Mesenchymal stem cell (in vitro differentiated cells and primary cell): ENCODE results near the gene PTPRCAP.

Source experiments
- DNase-seq: peaks from one replicate; pipeline ENCODE4 v3.0.0-alpha.2; 2013
- H2AFZ ChIP-seq: one replicate; pipeline ENCODE4 v1.6.1; 2013; ENCODE audit warnings: low read depth, mild to moderate bottlenecking, control low read depth, inconsistent platforms, low read length, moderate library complexity
- H2AK5ac ChIP-seq: 2 replicates; pipeline ENCODE4 v1.6.1; 2013; ENCODE audit warnings: low read length, moderate library complexity, mild to moderate bottlenecking, inconsistent platforms; ENCODE audit not compliant: severe bottlenecking
- H2BK120ac ChIP-seq: one replicate; pipeline ENCODE4 v1.6.1; 2013; ENCODE audit warnings: low read depth, mild to moderate bottlenecking, inconsistent platforms, low read length, moderate library complexity
- H2BK12ac ChIP-seq, 2 experiments: one replicate each; pipeline ENCODE4 v1.6.1; 2013; ENCODE audit warnings: inconsistent platforms in 2 of 2, low read length in 2 of 2, mild to moderate bottlenecking in 2 of 2, moderate library complexity in 2 of 2, control low read depth in 1 of 2
- H2BK15ac ChIP-seq: one replicate; pipeline ENCODE4 v1.6.1; 2013; ENCODE audit warnings: mild to moderate bottlenecking, low read depth, inconsistent platforms; ENCODE audit not compliant: poor library complexity, severe bottlenecking
- H2BK5ac ChIP-seq: 2 replicates; pipeline ENCODE4 v1.6.1; 2013; ENCODE audit warnings: low read depth, mild to moderate bottlenecking, low read length, control low read depth, inconsistent platforms; ENCODE audit not compliant: poor library complexity, severe bottlenecking
- H3K14ac ChIP-seq, 2 experiments: one replicate each; pipeline ENCODE4 v1.6.1; 2013; ENCODE audit warnings: inconsistent platforms in 2 of 2, low read length in 2 of 2, control low read depth in 1 of 2, mild to moderate bottlenecking in 1 of 2, moderate library complexity in 1 of 2
- H3K18ac ChIP-seq, 2 experiments: one replicate each; pipeline ENCODE4 v1.6.1; 2013; ENCODE audit warnings: inconsistent platforms in 2 of 2, low read length in 2 of 2, control low read depth in 1 of 2, low read depth in 1 of 2, mild to moderate bottlenecking in 1 of 2
- H3K23ac ChIP-seq, 2 experiments: one replicate each; pipeline ENCODE4 v1.6.1; 2013; ENCODE audit warnings: inconsistent platforms in 2 of 2, low read length in 2 of 2, mild to moderate bottlenecking in 2 of 2, moderate library complexity in 2 of 2, control low read depth in 1 of 2
- H3K27ac ChIP-seq: 2 replicates; pipeline ENCODE4 v1.5.1; 2013; ENCODE audit warnings: mild to moderate bottlenecking, moderate library complexity, low read length, control low read depth, inconsistent platforms; ENCODE audit not compliant: poor library complexity, severe bottlenecking
- H3K27me3 ChIP-seq, 2 experiments: 2 replicates each; pipeline versions ENCODE4 v1.6.1 to v1.7.0; 2013; ENCODE audit warnings: low read length in 2 of 2, mild to moderate bottlenecking in 2 of 2, moderate library complexity in 2 of 2, control low read depth in 1 of 2, inconsistent platforms in 1 of 2; ENCODE audit not compliant: control insufficient read depth in 1 of 2, insufficient read depth in 1 of 2
- H3K36me3 ChIP-seq, 2 experiments: 2 replicates each; pipeline versions ENCODE4 v1.6.1 to v1.7.0; 2013; ENCODE audit warnings: low read length in 2 of 2, control low read depth in 1 of 2, inconsistent platforms in 1 of 2, low read depth in 1 of 2, mild to moderate bottlenecking in 1 of 2; ENCODE audit not compliant: insufficient read depth in 2 of 2, control insufficient read depth in 1 of 2
- H3K4ac ChIP-seq, 2 experiments: one replicate each; pipeline ENCODE4 v1.6.1; 2013; ENCODE audit warnings: inconsistent platforms in 2 of 2, low read length in 2 of 2, mild to moderate bottlenecking in 2 of 2, moderate library complexity in 2 of 2, control low read depth in 1 of 2, low read depth in 1 of 2
- H3K4me1 ChIP-seq: 2 replicates; pipeline ENCODE4 v1.6.1; 2013; ENCODE audit warnings: low read depth, low read length, control low read depth; ENCODE audit not compliant: control insufficient read depth, insufficient read depth
- H3K4me2 ChIP-seq: 2 replicates; pipeline ENCODE4 v1.6.1; 2013; ENCODE audit warnings: low read length, mild to moderate bottlenecking, inconsistent platforms; ENCODE audit not compliant: poor library complexity, severe bottlenecking
- H3K4me3 ChIP-seq, 2 experiments: 2 replicates each; pipeline versions ENCODE4 v1.5.1 to v1.7.0; 2013; ENCODE audit warnings: low read length in 2 of 2, mild to moderate bottlenecking in 2 of 2, control low read depth in 1 of 2, low read depth in 1 of 2; ENCODE audit not compliant: insufficient read depth in 1 of 2
- H3K79me1 ChIP-seq: replicated peaks from 2 replicates; pipeline ENCODE4 v1.6.1; 2013; ENCODE audit warnings: mild to moderate bottlenecking, control low read depth, low read length, inconsistent platforms; ENCODE audit not compliant: poor library complexity, severe bottlenecking
- H3K9ac ChIP-seq: 2 replicates; pipeline ENCODE4 v1.7.0; 2013; ENCODE audit warnings: mild to moderate bottlenecking, low read length, moderate library complexity
- H3K9me3 ChIP-seq: 2 replicates; pipeline ENCODE4 v1.7.0; 2013; ENCODE audit warnings: mild to moderate bottlenecking, low read length; ENCODE audit not compliant: control insufficient read depth
- H4K8ac ChIP-seq: one replicate; pipeline ENCODE4 v1.6.1; 2013; ENCODE audit warnings: inconsistent platforms, mild to moderate bottlenecking, low read length, moderate library complexity
- H4K91ac ChIP-seq: one replicate; pipeline ENCODE4 v1.6.1; 2013; ENCODE audit warnings: mild to moderate bottlenecking, low read length, inconsistent platforms
- WGBS: methylation state at CpG from one replicate; pipeline ENCODE4 v1.1.7; 2013; ENCODE audit warnings: mixed read lengths; 5-methylcytosine and 5-hydroxymethylcytosine counted together

PTPRCAP gene

GRCh38 chr11:67457453-67457852 is 20.0 kb upstream of the PTPRCAP start:
- peaks cover 3% of the 10 kb centered on the region for H3K4me1 ChIP-seq
- no peaks in the 10 kb centered on the region for H3K79me1 ChIP-seq
- H2BK15ac ChIP-seq = no peak overlapping the region
- no peak overlapping the region for H3K23ac ChIP-seq
- H3K4me2 ChIP-seq = no peak overlapping the region
- no peak overlapping the region for H3K4ac ChIP-seq
- H3K27ac ChIP-seq = no peak overlapping the region
- peak overlapping the region; percentile 20 for H4K91ac ChIP-seq
- 95% methylated on average over 12 of the region's 12 CpGs for WGBS
- peaks cover 0 to 3% of the 10 kb centered on the region in 2 experiments for H3K36me3 ChIP-seq
- H3K9ac ChIP-seq = no peak overlapping the region
- H2AK5ac ChIP-seq = no peak overlapping the region
- H2BK120ac ChIP-seq = no peak overlapping the region
- no peak for DNase-seq
- no peak overlapping the region for H3K14ac ChIP-seq
- no peak overlapping the region for H2BK12ac ChIP-seq
- H2BK5ac ChIP-seq = no peak overlapping the region
- H4K8ac ChIP-seq = no peak overlapping the region
- H3K4me3 ChIP-seq = no peak overlapping the region
- H3K18ac ChIP-seq = no peak overlapping the region
- H3K9me3 ChIP-seq = no peaks in the 10 kb centered on the region
- H2AFZ ChIP-seq = no peak overlapping the region
- H3K27me3 ChIP-seq = peaks cover 0 to 25% of the 10 kb centered on the region in 2 experiments

DNA sequence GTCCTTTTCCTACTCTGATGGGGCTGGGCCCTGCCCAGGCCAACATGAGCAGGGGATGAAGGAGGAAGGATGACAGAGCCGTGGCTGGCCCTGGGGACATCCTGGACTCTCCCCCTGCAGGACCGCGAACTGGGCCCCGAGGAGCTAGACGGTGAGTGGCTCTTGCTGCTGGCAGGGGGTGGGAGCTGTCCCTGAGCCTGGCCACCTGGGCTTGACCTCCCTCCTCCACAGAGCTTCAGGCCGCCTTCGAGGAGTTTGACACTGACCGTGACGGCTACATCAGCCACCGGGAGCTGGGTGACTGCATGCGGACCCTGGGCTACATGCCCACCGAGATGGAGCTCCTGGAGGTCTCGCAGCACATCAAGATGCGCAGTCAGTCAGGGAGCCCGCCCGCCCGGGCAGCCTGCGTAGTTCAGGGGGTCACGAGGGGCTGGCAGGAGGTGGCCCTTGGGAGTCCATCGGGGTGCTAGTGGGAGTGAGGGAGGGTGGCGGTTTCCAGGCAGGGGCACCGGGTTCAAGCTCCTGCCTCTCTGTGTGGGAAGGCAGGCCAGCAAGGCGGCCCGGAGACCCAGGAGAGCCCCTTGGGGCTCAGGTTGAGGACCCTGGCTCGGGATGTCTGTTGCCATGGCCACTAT is 18.7 kb upstream of the PTPRCAP start:
- no peak overlapping the region for H3K4me2 ChIP-seq
- H3K18ac ChIP-seq = no peak overlapping the region
- no peak overlapping the region for H3K9ac ChIP-seq
- H3K27ac ChIP-seq = no peak overlapping the region
- H2AFZ ChIP-seq = no peak overlapping the region
- no peak overlapping the region for H2AK5ac ChIP-seq
- no peak overlapping the region for H2BK12ac ChIP-seq
- 87% methylated on average over 25 of the region's 25 CpGs for WGBS
- H2BK15ac ChIP-seq = no peak overlapping the region
- H4K91ac ChIP-seq = no peak overlapping the region
- H3K36me3 ChIP-seq = peaks cover 0 to 3% of the 10 kb centered on the region in 2 experiments
- H4K8ac ChIP-seq = no peak overlapping the region
- H3K14ac ChIP-seq = no peak overlapping the region
- H3K79me1 ChIP-seq = no peaks in the 10 kb centered on the region
- H2BK120ac ChIP-seq = no peak overlapping the region
- no peak for DNase-seq
- H3K23ac ChIP-seq = no peak overlapping the region
- H2BK5ac ChIP-seq = no peak overlapping the region
- H3K4ac ChIP-seq = no peak overlapping the region
- peaks cover 3% of the 10 kb centered on the region for H3K4me1 ChIP-seq
- H3K9me3 ChIP-seq = no peaks in the 10 kb centered on the region
- H3K4me3 ChIP-seq = no peak overlapping the region
- H3K27me3 ChIP-seq = peaks cover 0 to 32% of the 10 kb centered on the region in 2 experiments

- WGBS = 94% methylated on average over 2 of the region's 3 CpGs
- H2BK5ac ChIP-seq = no peak within 1 kb of the TSS
- H3K4ac ChIP-seq = no peak within 1 kb of the TSS
- H3K9me3 ChIP-seq = no peaks in the 10 kb centered on the region
- no peak within 1 kb of the TSS for H2AFZ ChIP-seq
- no peak within 1 kb of the TSS for H3K4me2 ChIP-seq
- H4K8ac ChIP-seq = no peak within 1 kb of the TSS
- H3K4me3 ChIP-seq = no peak within 1 kb of the TSS
- no peak within 1 kb of the TSS for H4K91ac ChIP-seq
- no peak within 1 kb of the TSS for H3K18ac ChIP-seq
- peaks cover 3% of the 10 kb centered on the region for H3K4me1 ChIP-seq
- H3K23ac ChIP-seq = no peak within 1 kb of the TSS
- no peak within 1 kb of the TSS for H2BK120ac ChIP-seq
- H3K79me1 ChIP-seq = no peaks in the 10 kb centered on the region
- H3K27me3 ChIP-seq = peaks cover 0 to 32% of the 10 kb centered on the region in 2 experiments
- no peak within 1 kb of the TSS for H3K9ac ChIP-seq
- no peak within 1 kb of the TSS for H3K14ac ChIP-seq
- no peak within 1 kb of the TSS for H2BK15ac ChIP-seq
- no peak within 1 kb of the TSS for H3K27ac ChIP-seq
- no peak within 1 kb of the TSS for H2AK5ac ChIP-seq
- peaks cover 0 to 3% of the 10 kb centered on the region in 2 experiments for H3K36me3 ChIP-seq
- no peak within 1 kb of the TSS for H2BK12ac ChIP-seq
- no peak for DNase-seq
Observed at GRCh38 chr11:67455054-67455453, 17.6 kb upstream of the PTPRCAP start, which contains the start of gene CABP4. CABP4 (plus strand) TSS chr11:67455354; CDS start chr11:67455424, 70 bp downstream.

GRCh38 chr11:67453816-67454732 is 16.6 kb upstream of the PTPRCAP start:
- 91% methylated on average over 18 of the region's 21 CpGs for WGBS

More at GRCh38 chr11:67453816-67454732, 16.6 kb upstream of the PTPRCAP start:
- Histone ChIP-seq H3K27ac (no peak overlapping the region), H3K23ac (no peak overlapping the region), H3K18ac (no peak overlapping the region), H3K79me1 (no peaks in the 10 kb centered on the region), H2BK15ac (no peak overlapping the region), H2BK5ac (no peak overlapping the region), H3K14ac (no peak overlapping the region), H4K8ac (no peak overlapping the region), H2AFZ (no peak overlapping the region), H4K91ac (no peak overlapping the region), H3K9ac (no peak overlapping the region), H3K4me2 (no peak overlapping the region), H3K4ac (no peak overlapping the region), H3K4me1 (peaks cover 3% of the 10 kb centered on the region), H3K4me3 (no peak overlapping the region), H3K36me3 (peaks cover 0 to 3% of the 10 kb centered on the region in 2 experiments), H3K9me3 (no peaks in the 10 kb centered on the region), H2BK120ac (no peak overlapping the region), H2BK12ac (no peak overlapping the region), H2AK5ac (no peak overlapping the region), H3K27me3 (peaks cover 0 to 32% of the 10 kb centered on the region in 2 experiments)
- no peak for DNase-seq
